Transverse colon (tissue), 4 donors: Measurements from ENCODE around the gene RNF225. TPM values are rescaled to one million over a fixed set of nuclear protein-coding genes. Genes with fewer than 3 reads are reported as not detected.

Experiments
- DNase-seq: peaks from one replicate; pipeline ENCODE4 v3.0.0-alpha.2; 2019
- H3K27ac ChIP-seq, 4 donors: fragments of 200-600 bp; sonication (generic); 2 replicates each; pipeline ENCODE4 v1.5.1; 2016 to 2018; ENCODE audit warnings: inconsistent platforms in 4 of 4
- H3K27me3 ChIP-seq: fragments of 200-600 bp; sonication (generic); 2 replicates; pipeline ENCODE4 v1.5.1; 2017; ENCODE audit warnings: inconsistent platforms
- H3K36me3 ChIP-seq, 4 donors: fragments of 200-600 bp; sonication (generic); 2 replicates each; pipeline ENCODE4 v1.5.1; 2017 to 2019; ENCODE audit warnings: inconsistent platforms in 4 of 4
- H3K4me1 ChIP-seq, 4 donors: fragments of 200-600 bp; sonication (generic); 2 replicates each; pipeline ENCODE4 v1.5.1; 2017 to 2020; ENCODE audit warnings: inconsistent platforms in 4 of 4
- H3K4me3 ChIP-seq, 4 donors: fragments of 200-600 bp; sonication (generic); 1 replicate in 1 of 4; 2 replicates in 3 of 4; pipeline versions ENCODE4 v1.5.1 to v1.6.1; 2017 to 2019; ENCODE audit warnings: inconsistent platforms in 4 of 4
- H3K9me3 ChIP-seq, 2 donors: fragments of 200-600 bp; sonication (generic); 2 replicates each; pipeline ENCODE4 v1.5.1; 2017 to 2019; ENCODE audit warnings: inconsistent platforms in 2 of 2
- CTCF ChIP-seq, 5 experiments: fragments of 200-600 bp in 3 of 5; fragments of 450-650 bp in 2 of 5; sonication (generic) in 3 of 5; IDR thresholded peaks; 1 replicate in 2 of 5; 2 replicates in 3 of 5; pipeline ENCODE4 v1.5.1; 2016 to 2017; ENCODE audit warnings: antibody characterized with exemption in 5 of 5, inconsistent platforms in 3 of 5, mild to moderate bottlenecking in 2 of 5, moderate library complexity in 1 of 5
- EP300 ChIP-seq: sonication (generic); formaldehyde crosslinking; IDR thresholded peaks from one replicate; pipeline ENCODE4 v1.6.1; 2017; ENCODE audit warnings: antibody characterized with exemption, low read depth
- POLR2A ChIP-seq: fragments of 450-650 bp; IDR thresholded peaks from one replicate; pipeline ENCODE4 v1.6.1; 2016; ENCODE audit warnings: antibody characterized with exemption, mild to moderate bottlenecking, moderate library complexity
- POLR2AphosphoS5 ChIP-seq, 3 donors: sonication (generic); formaldehyde crosslinking; IDR thresholded peaks; one replicate each; pipeline ENCODE4 v1.6.1; 2016; ENCODE audit warnings: antibody characterized with exemption in 3 of 3
- WGBS, 2 donors: methylation state at CpG; one replicate each; pipeline ENCODE4 v1.1.5; 2018; ENCODE audit warnings: low coverage in 1 of 2; 5-methylcytosine and 5-hydroxymethylcytosine counted together
- in situ Hi-C, 4 donors: fragments of 200-750 bp; cut with MboI; loops; one replicate each; pipeline versions ENCODE4 v1.15.0 to v1.15.1; 2017; ENCODE audit warnings: low sequenced_read_pairs in 3 of 4, low pct_ligation_motif_present in 1 of 4, low pct_unique_long_range_greater_than_20kb in 1 of 4
- intact Hi-C: fragments of 100-400 bp; cut with DNase I; formaldehyde crosslinking; loops from one replicate; pipeline ENCODE4 v1.15.1; 2023; ENCODE audit warnings: low total_unique reads
- total RNA-seq, 4 donors: library from RNA; depleted of rRNA; stranded (reverse); fragments of >200 nt; gene quantifications; one replicate each; pipeline ENCODE4 v1.1.0, GENCODE V29; 2016

Gene RNF225
- total RNA-seq, 4 donors from 2014 or later, result not detected

- in situ Hi-C loops, result no loop called here
- no peak for TF ChIP-seq POLR2A
- TF ChIP-seq CTCF (IDR thresholded peaks at IDR 0.05), result no peak
- no peak for TF ChIP-seq POLR2AphosphoS5 (IDR thresholded peaks at IDR 0.05)
- no peak for TF ChIP-seq EP300
- DNase-seq, result no peak
- H3K9me3 ChIP-seq, result no peaks in the 10 kb centered on the region
- no peak overlapping the region for H3K4me3 ChIP-seq
- intact Hi-C loops, result no loop called here
- H3K27ac ChIP-seq, result no peak overlapping the region
- H3K36me3 ChIP-seq, result no peaks in the 10 kb centered on the region
- peaks cover 60% of the 10 kb centered on the region for H3K27me3 ChIP-seq
- peaks cover 0 to 26% (median 8%) of the 10 kb centered on the region in 4 donors for H3K4me1 ChIP-seq
- 85% methylated on average over 29 of the region's 34 CpGs; no CpG with 5 or more reads in 1 of the 2 donors for WGBS, 2 donors
Measured at GRCh38 chr19:58350871-58351557, 44.4 kb upstream of the RNF225 start.

- H3K36me3 ChIP-seq, result no peaks in the 10 kb centered on the region
- no peak for DNase-seq
- WGBS, 2 donors, result 93 to 100% methylated on average over 2 to 8 of the region's 9 CpGs
- in situ Hi-C loops, result no loop called here
- no peak overlapping the region for H3K4me3 ChIP-seq
- H3K9me3 ChIP-seq, result no peaks in the 10 kb centered on the region
- TF ChIP-seq CTCF (IDR thresholded peaks at IDR 0.05), result no peak
- no peak for TF ChIP-seq EP300
- TF ChIP-seq POLR2A, result no peak
- no peak for TF ChIP-seq POLR2AphosphoS5 (IDR thresholded peaks at IDR 0.05)
- peaks cover 60% of the 10 kb centered on the region for H3K27me3 ChIP-seq
- H3K4me1 ChIP-seq, result peaks cover 0 to 28% (median 9%) of the 10 kb centered on the region in 4 donors
- H3K27ac ChIP-seq, result no peak overlapping the region
- intact Hi-C loops, result no loop called here
Measured at GRCh38 chr19:58351558-58351878, 43.9 kb upstream of the RNF225 start.

- TF ChIP-seq EP300 (no peak), CTCF (IDR thresholded peaks at IDR 0.05) (no peak), POLR2A (no peak), POLR2AphosphoS5 (IDR thresholded peaks at IDR 0.05) (no peak)
- intact Hi-C loops (no loop called here), in situ Hi-C loops (no loop called here)
- Histone ChIP-seq H3K9me3 (no peaks in the 10 kb centered on the region), H3K4me3 (no peak overlapping the region), H3K27me3 (peaks cover 58% of the 10 kb centered on the region), H3K36me3 (no peaks in the 10 kb centered on the region), H3K4me1 (peaks cover 0 to 27% (median 15%) of the 10 kb centered on the region in 4 donors), H3K27ac (no peak overlapping the region)
- no peak for DNase-seq
- WGBS, 2 donors, result 86 to 90% methylated on average over 3 to 23 of the region's 23 CpGs
Measured at GRCh38 chr19:58351990-58352755, 43.3 kb upstream of the RNF225 start.

- intact Hi-C loops, result no loop called here
- Histone ChIP-seq H3K27ac (no peak within 1 kb of the TSS), H3K36me3 (no peaks in the 10 kb centered on the region), H3K27me3 (peaks cover 49% of the 10 kb centered on the region), H3K4me1 (peaks cover 0 to 27% (median 13%) of the 10 kb centered on the region in 4 donors), H3K9me3 (no peaks in the 10 kb centered on the region), H3K4me3 (no peak within 1 kb of the TSS)
- 81 to 92% methylated on average over 5 to 24 of the region's 26 CpGs for WGBS, 2 donors
- DNase-seq, result no peak
- no peak for TF ChIP-seq POLR2A
- in situ Hi-C loops, result no loop called here
Measured at GRCh38 chr19:58352760-58353671, 42.4 kb upstream of the RNF225 start, which contains the start of gene A1BG. TSS of gene A1BG (minus strand) at chr19:58353492. CDS start at chr19:58353437, 55 bp downstream.
